HuH-7 (cell line): ENCODE data around the gene SLC16A5.
"Not testable (repeated sequence)": the region's sequence is repeated elsewhere in the genome, so short reads cannot be mapped to it uniquely, and the experiment has no call there.

Source experiments
- DNase-seq: peaks from one replicate; pipeline ENCODE4 v3.0.0; 2011; ENCODE audit warnings: low spot score

The SLC16A5 gene

DNA sequence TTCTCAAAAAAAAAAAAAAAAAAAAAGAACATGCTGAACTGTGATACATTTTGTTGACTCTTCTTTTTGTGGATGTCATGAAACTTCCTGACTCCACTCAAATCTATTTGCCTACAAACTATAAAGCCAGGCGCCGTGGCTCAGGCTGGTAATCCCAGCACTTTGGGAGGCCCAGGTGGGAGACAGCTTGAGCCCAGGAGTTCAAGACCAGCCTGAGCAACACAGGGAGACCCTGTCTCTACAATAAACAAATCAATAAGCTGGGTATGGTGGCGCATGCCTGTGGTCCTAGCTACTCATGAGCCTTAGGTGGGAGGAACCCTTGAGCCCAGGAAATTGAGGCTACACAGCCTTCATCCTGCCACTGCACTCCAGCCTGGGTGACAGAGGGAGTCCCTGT is 45.2 kb downstream of the SLC16A5 start:
- DNase-seq, result no peak

DNA sequence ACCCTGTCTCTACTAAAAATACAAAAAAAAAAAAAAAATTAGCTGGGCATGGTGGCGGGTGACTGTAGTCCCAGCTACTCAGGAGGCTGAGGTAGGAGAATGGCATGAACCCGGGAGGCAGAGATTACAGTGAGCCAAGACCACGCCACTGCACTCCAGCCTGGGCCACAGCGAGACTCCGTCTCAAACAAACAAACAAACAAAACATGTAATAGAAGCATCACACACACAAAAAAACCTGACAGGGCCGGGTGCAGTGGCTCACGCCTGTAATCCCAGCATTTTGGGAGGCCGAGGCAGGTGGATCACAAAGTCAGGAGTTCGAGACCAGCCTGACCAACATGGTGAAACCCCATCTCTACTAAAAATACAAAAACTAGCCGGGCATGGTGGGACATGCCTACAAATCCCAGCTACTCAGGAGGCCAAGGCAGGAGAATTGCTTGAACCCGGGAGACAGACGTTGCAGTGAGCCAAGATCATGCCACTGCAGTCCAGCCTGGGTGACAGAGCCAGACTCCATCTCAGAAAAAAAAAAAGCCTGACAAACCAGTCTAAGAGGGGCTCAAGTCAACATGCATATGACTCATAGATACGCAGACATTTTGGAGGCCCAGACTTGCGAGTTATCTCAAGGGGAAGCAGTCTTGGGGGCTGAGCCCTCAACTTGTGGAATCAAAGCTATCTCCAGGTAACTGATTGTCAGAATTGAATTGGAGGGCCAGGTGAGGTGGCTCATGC is 46.0 kb downstream of the SLC16A5 start:
- DNase-seq, result not testable (repeated sequence)

DNA sequence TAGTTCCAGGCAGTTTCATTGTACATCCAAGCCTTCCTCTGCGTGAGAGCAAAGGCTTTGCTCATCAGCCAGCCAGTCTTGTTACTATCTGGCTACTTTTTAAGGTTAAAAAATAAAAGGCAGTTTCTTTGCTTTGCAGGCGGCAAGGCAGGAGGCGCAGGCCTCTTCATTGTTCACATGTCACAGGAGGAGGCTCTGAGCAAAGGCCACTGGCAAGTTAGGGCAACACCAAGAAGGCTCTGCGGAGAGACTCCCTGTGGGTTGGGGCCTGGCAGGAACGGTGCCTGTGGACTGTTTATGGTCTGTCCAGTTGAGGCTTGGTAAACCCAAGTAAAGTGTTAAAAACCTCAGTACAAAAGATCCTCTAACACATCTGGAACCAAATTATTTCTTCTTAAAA is 47.7 kb downstream of the SLC16A5 start:
- DNase-seq, result no peak

DNA sequence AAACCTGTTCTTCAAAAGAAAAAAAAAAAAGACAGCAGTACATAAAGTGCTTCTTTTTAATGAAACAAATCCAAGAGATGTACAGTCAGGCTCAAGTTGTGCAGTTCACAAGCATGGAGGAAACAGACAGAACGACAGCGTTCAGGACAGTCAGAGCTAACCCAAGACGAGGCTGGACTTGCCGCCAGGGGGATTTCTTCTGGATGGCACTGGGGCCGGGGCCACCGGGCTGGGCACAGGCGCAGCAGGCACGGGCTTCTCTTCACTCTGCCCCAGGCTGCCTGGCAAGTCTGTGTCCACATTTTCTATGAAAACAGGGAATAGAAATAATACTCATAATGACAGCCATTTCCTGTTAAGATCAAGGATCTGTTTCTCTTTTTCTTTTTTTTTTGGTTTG is 48.2 kb downstream of the SLC16A5 start:
- DNase-seq, result no peak

DNA sequence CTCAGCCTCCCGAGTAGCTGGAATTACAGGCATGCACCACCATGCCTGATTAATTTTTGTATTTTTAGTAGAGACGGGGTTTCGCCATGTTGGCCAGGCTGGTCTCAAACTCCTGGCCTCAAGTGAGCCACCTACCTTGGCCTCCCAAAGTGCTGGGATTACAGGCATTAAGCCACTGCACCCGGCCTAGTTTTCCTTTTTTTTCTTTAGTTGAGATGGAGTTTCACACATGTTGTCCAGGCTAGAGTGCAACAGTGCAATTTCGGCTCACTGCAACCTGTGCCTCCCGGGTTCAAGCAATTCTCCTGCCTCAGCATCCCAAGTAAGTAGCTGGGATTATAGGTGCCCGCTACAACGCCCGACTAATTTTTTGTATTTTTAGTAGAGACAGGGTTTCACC is 50.0 kb downstream of the SLC16A5 start:
- not testable (repeated sequence) for DNase-seq

DNA sequence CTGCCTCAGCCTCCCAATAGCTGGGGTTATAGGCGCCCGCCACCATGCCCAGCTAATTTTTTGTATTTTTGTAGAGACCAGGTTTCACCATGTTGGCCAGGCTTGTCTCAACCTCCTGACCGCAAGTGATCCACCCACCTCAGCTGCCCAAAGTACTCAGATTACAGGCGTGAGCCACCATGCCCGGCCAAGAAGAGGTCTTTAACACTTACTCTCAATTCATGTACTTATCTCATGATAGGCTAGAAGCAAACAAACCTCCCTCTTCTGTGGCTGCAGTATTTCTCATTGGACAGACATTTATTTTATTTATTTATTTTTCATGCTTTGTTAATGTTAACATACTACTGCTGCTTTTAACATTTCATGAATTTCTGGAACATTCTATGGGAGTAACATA is 50.8 kb downstream of the SLC16A5 start:
- no peak for DNase-seq

DNA sequence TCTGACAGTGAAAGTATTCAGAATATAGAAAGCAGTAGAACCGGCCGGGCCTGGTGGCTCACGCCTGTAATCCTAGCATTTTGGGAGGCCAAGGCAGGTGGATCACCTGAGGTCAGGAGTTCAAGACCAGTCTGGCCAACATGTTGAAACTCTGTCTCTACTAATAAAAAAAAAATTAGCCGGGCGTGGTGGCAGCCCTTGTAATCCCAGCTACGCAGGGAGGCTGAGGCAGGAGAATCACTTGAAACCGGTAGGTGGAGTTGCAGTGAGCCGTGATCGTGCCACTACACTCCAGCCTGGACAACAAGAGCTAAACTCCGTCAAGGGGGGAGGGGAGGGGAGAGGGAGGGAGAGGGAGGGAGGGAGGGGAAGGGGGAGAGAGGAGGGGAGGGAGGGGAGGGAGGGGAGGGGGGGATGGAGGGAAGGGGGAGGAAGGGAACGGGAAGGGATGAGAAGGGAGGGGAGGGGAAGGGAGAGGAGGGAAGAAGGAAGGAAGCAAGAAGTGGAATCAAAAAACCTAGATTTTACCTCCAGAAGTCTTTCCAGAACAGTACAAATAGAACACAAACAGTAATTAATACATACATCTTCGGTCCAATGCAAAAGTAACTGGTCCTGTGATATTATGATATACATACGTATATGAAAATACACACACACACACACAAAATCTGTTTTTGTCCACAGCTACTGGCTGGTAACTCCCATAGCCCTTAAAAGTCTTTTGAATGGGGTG is 54.6 kb downstream of the SLC16A5 start:
- no peak for DNase-seq

DNA sequence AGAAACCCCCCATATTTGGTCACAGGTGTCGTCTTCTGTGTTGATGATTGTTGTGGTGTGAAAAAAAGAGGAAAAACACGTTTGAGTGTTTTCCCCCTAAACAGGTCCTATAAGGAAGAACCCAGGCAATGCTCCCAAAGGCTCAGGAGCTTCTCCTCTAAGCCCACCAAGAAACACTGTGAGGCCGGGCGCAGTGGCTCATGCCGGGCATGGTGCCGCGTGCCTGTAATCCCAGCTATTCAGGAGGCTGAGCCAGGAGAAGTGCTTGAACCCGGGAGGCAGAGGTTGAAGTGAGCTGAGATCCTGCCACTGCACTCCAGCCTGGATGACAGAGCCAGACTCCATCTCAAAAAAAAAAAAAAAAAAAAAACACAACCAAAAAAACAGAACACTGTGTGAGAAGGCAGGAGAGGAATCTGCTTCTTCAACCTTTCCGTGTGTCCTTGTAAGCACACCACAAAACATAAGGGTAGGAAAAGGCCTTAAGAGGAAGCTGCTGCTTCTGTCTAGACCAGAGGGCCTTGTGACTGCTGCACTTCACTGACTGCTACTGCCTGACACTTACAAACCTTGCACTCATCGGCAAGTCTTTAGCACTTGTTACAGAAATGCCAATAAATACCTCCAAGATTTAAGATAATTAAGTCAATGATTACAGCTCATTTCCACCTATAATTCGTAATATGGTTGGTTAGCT is 57.2 kb downstream of the SLC16A5 start:
- DNase-seq, result no peak

DNA sequence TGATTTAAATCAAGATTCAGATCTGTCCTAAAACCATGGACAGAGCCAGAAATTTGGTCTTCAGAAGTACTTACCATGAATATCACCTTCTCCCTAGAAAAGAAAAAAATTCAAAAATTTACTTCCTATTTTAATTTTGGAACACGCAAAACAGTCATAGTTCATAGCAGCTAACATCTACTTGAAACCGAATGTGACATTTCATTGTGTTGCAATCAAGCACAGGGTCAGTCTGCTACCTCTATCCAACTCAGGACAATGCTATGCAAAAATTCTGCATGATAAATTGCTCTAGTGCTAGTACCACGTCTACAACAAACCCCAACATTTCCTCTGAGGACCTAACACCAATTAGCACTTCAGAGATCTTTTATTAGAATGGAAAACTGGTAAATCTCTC is 58.8 kb downstream of the SLC16A5 start:
- DNase-seq, result no peak

DNA sequence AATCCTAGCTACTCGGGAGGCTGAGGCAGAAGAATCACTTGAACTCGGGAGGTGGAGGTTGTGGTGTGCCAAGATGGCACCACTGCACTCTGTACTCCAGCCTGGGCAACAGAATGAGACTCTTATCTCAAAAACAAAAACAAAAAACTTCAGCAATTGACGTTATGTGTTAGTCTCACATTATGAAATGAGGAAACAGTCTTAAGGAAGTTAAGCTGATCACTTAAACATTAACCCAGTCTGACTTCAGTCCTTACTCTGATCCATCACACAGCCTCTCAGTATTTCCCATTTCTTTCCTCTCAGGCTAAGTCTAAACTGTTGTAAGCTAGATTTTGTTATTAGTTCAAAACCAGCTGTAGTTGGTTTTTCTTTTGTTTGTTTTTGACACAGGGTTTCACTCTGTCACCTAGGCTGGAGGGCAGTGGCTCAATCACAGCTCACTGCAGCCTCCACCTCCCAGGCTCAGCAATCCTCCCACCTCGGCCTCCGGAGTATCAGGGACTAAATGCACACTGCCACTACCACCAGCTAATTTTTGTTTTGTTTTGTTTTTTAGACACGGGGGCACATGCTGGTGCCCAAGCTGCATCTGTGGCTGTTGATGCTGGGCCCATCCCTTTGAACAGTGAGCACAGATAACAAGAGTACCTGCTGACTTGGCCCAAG is 60.3 kb downstream of the SLC16A5 start:
- DNase-seq, result no peak

DNA sequence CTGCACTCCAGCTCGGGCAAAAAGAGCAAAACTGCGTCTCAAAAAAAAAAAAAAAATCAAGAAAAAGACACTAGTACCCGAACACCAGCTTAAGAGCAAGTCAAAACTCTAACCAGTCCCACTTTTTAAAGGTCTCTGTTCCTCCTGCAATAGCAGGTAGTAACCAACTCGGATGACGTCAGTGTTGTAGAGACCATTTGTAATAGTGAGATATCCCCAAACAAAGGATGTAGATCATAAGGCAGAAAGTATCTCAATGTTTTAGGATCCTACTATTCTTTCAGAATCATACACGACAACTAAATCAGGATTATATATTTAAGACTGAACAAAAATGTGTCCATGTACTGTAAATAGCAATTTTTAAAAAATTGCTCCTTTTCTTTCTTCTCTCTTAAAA is 64.2 kb downstream of the SLC16A5 start:
- no peak for DNase-seq

DNA sequence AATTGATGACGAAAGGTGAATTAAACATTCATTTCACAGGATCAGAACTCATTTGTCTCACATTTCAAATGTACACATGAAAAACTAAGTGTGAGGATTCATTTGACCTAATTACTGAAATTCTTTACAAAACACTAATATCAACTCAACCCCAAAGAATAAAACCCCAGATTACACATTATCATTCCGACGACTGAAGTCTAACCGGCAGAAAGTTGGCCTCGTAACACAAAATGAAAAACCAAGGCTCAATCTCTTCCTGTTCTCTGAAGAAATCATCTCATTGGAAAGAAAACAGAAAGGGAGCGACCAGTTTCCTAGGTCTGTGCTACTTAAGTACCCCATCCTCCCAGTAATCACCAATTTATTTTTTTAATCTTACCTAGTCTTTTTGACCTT is 64.8 kb downstream of the SLC16A5 start:
- DNase-seq, result no peak

DNA sequence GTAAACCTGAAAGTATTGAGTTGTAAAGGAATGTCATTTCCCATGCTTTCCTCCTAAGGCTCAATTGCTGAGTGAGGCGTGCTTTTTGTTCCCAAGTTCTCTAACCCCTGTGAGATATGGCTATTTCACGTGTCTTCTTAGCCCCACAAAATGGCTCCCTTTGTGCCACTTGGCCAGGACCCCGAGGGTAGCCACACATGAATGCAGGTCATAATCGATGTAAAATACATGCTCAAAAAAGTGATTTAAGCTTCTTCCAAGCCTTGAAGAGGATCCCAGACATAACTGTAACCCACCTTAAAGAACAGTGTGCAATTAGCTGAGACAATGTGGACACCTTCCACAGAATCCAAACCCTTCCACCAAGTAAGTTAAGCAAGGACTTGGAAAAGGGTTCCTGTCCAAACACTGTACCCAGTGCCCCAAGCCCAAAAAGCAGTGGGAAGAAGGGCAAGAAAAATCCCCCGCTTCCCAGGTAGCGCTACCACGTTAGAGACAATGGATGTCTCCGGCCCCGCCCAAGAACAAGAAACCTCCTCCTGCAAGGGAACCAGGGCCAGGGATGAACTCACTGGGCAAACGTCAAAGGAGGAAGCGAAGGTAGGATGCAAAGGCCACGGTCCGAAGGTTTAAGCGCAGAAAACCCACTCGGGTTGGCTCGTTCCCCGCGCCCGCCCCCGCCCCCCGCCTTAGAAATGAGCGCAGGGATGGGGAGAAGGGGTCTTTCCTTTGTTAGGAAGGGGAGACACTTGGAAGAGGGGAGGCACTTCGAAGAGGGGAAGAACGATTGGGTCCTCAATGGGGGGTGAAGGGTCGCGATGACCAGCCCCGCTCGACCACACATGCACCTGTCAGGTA is 65.4 kb downstream of the SLC16A5 start:
- no peak for DNase-seq

DNA sequence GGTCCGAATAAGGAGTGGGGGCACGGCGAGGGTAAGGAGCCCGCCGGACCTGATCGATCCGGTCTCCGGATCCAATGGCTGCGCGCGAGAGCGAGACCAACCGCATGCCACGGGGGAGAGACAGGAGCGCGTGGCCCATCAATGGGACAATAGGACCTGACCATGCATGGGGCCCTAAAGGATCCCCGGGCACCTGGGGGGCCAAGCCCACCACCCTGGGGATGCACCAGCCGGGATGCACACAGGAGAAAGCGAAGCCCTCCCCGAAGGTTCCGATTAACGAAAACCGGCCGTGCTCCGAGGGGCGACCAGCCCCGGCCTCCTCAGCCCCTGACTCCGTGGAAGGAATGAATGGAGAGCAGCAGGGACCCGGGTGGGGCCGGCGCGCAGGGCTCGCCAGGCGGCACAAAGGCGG is 66.0 kb downstream of the SLC16A5 start:
- DNase-seq, result no peak

DNA sequence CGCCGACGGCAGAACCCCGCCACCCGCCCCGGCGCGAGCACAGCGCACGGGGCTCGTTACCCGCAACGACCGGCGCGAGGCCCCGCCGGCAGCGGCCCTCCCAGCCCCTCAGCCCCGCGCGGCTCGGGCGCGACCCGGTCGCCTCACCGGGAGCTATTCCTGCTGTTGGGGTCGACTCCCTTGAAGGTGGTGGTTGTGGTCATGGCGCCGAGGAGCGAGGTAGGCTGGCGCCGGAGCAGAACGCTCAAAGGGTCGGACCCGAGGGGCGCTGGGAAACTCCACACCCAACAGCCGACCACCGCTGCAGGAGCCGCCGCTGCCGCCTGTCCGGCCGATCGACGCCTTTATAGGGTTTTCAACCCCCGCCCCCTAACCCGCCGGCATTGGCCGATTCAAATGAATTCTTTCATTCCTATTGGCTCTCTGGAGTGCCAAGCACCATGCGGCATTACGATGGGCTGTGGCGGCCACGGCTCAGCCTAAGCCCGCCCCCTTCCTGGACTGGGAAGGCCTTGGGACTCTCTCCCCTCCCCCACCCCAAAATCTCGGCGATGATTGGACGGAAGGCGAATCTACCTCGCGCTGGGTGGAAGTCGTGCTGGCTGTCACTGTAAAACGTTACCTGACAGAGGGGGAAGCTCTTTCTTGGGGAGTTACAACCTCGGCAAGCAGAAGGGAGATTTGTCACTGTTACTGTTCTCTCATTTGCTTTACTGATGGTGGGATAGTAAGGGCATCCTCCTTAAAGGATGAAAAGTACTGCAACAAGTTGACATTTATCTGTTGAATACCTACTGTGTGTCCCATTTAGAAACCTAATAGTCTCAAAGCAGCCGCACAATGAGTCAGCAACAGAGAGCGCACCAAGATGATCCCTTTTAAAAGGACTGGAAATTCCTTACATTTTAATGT is 66.7 kb downstream of the SLC16A5 start, which contains the start of gene JPT1:
Gene JPT1, minus strand, starts transcription at position 318 of the 912 bp plus-strand sequence. Its CDS starts 115 bp downstream, at position 203.
- DNase-seq, result peak; percentile 97

DNA sequence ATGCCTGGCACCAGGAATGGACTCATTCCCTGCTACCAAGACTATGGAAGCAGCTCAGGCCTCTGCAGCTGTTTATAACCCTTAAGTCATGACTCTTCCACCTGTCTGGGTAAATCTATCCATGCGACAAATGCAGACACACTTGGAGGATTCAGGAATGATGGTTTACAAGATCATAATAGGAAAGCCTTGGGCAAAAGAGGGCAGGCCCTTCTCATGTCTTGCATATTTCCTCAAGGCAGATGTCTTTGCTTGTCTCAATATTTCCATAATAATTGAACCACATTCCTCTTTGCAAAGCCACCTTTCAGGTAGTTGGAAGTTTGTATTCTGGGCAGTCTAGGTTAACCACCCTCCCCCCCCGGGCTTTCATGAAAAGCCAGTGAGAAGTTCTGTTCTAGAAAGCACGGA is 67.4 kb downstream of the SLC16A5 start:
- no peak for DNase-seq
